NCI-H82 treated with DMSO at 0.1 percent for 48 hours (cell line): ENCODE data around the gene DDX6.
"Not testable (repeated sequence)": the region's sequence is repeated elsewhere in the genome, so short reads cannot be mapped to it uniquely, and the experiment has no call there.

Source experiments
- DNase-seq: peaks from one replicate; lab custom pipeline; 2025; ENCODE audit not compliant: unreplicated experiment; lab: John Stamatoyannopoulos, UW

DDX6 gene

GRCh38 chr11:118791961-118792569 lies 1.1 kb upstream of the DDX6 start:
- no peak for DNase-seq

GRCh38 chr11:118790357-118791110 lies 430 bp downstream of the DDX6 start:
- DNase-seq = no peak

GRCh38 chr11:118789501-118790356 lies 1.2 kb downstream of the DDX6 start:
- DNase-seq = peak; percentile 40

GRCh38 chr11:118786657-118787056 lies 4.3 kb downstream of the DDX6 start:
- no peak for DNase-seq

- DNase-seq = no peak
Observed at GRCh38 chr11:118785362-118785761, 5.6 kb downstream of the DDX6 start.

GRCh38 chr11:118783724-118784495 lies 7.1 kb downstream of the DDX6 start:
- no peak for DNase-seq

GRCh38 chr11:118783324-118783723 lies 7.6 kb downstream of the DDX6 start:
- not testable (repeated sequence) for DNase-seq

- no peak for DNase-seq
Observed at GRCh38 chr11:118778898-118779297, 12.1 kb downstream of the DDX6 start.

- no peak for DNase-seq
Observed at GRCh38 chr11:118774032-118774431, 16.9 kb downstream of the DDX6 start.

GRCh38 chr11:118771547-118772288 lies 19.2 kb downstream of the DDX6 start:
- no peak for DNase-seq

GRCh38 chr11:118768690-118769089 lies 22.3 kb downstream of the DDX6 start:
- DNase-seq = no peak

- DNase-seq = no peak
Observed at GRCh38 chr11:118766035-118766434, 24.9 kb downstream of the DDX6 start.

- DNase-seq = not testable (repeated sequence)
Observed at GRCh38 chr11:118765095-118765691, 25.8 kb downstream of the DDX6 start.

- no peak for DNase-seq
Observed at GRCh38 chr11:118763041-118763440, 27.9 kb downstream of the DDX6 start.

- DNase-seq = not testable (repeated sequence)
Observed at GRCh38 chr11:118761981-118762380, 29.0 kb downstream of the DDX6 start.

- no peak for DNase-seq
Observed at GRCh38 chr11:118757876-118758399, 33.0 kb downstream of the DDX6 start.

- no peak for DNase-seq
Observed at GRCh38 chr11:118752654-118753053, 38.3 kb downstream of the DDX6 start.

GRCh38 chr11:118749429-118749828 lies 41.5 kb downstream of the DDX6 start:
- no peak for DNase-seq

GRCh38 chr11:118748056-118748455 lies 42.9 kb downstream of the DDX6 start:
- DNase-seq = no peak
